ENCODE data around the gene ATG7. TPM values are rescaled to one million over a fixed set of nuclear protein-coding genes. Genes with fewer than 3 reads are reported as not detected.

The ATG7 gene
- total RNA-seq, 1 experiment from 2014 or later = 56.1 TPM

DNA sequence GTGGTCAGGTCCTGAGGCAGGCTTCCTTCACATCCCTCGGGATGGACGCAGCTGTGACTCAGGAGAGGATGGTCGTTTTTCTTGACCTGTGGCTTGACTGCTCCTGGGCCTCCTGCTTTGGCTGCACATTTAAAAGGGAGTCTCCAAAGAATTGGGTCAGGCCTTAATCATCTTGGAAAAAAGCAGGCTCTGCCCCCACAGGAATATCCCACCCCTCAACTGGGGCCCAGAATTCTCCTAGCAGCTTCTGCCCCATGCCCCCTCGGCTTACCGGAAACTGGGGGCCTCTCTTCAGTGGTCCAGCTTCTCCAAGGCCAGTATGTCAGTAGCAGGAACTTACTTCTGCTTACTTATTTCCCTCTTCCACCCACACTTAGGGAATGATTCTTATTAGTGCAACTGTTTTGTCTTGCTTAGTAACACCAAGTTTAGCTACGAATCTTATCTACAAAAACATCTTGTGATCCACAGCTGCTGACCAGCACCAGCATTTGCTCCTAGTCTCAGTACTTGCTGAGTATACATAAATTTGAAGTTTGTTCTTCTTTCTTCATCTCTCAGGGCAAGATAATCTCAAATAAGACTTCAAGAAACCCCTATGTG lies 35.7 kb downstream of the ATG7 start:
- H3K27ac ChIP-seq = no peak overlapping the region
- H3K36me3 ChIP-seq (ENCODE audit: low read depth) = peaks cover 55% of the 10 kb centered on the region
- no peaks in the 10 kb centered on the region for H3K9me2 ChIP-seq (ENCODE audit: insufficient read depth)
- intact Hi-C loops (cut with micrococcal nuclease; ENCODE audit: unreplicated experiment) = loop anchor here (5.0 kb wide), 1 partner anchor 71 kb away; no protein-coding TSS in a partner anchor
- H3K79me2 ChIP-seq (ENCODE audit: low read depth) = no peaks in the 10 kb centered on the region; the same call in 1 of the 2 replicates
- H3K4me1 ChIP-seq (replicated peaks; ENCODE audit: insufficient read depth) = peaks cover 15% of the 10 kb centered on the region
- BruUV-seq (replicated peaks) = no TSS peak
- POLR2A ChIA-PET (ENCODE audit: unreplicated experiment) = no interaction called here
- DNase-seq = no peak
- H4K20me1 ChIP-seq (ENCODE audit: insufficient read depth) = no peaks in the 10 kb centered on the region
- TF ChIP-seq, protein P1, sequence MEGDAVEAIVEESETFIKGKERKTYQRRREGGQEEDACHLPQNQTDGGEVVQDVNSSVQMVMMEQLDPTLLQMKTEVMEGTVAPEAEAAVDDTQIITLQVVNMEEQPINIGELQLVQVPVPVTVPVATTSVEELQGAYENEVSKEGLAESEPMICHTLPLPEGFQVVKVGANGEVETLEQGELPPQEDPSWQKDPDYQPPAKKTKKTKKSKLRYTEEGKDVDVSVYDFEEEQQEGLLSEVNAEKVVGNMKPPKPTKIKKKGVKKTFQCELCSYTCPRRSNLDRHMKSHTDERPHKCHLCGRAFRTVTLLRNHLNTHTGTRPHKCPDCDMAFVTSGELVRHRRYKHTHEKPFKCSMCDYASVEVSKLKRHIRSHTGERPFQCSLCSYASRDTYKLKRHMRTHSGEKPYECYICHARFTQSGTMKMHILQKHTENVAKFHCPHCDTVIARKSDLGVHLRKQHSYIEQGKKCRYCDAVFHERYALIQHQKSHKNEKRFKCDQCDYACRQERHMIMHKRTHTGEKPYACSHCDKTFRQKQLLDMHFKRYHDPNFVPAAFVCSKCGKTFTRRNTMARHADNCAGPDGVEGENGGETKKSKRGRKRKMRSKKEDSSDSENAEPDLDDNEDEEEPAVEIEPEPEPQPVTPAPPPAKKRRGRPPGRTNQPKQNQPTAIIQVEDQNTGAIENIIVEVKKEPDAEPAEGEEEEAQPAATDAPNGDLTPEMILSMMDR (conservative IDR thresholded peaks at IDR 0.05) = no peak
- TF ChIP-seq EZH2 (IDR thresholded peaks at IDR 0.05; ENCODE audit: low read depth) = no peak
- CTCF ChIA-PET = no interaction called here
- H3F3A ChIP-seq (ENCODE audit: insufficient read depth, low read depth) = no peaks in the 10 kb centered on the region; the same call in 1 of the 2 replicates
- H2AFZ ChIP-seq = no peak overlapping the region
- H3K27me3 ChIP-seq (ENCODE audit: insufficient read depth, low read depth) = no peaks in the 10 kb centered on the region
- no peak overlapping the region for H3K4me2 ChIP-seq
- H3K4me3 ChIP-seq = no peak overlapping the region
- H3K9me3 ChIP-seq (ENCODE audit: insufficient read depth, low read depth) = no peaks in the 10 kb centered on the region

- no TSS peak for BruUV-seq (replicated peaks)
- intact Hi-C loops (cut with micrococcal nuclease; ENCODE audit: unreplicated experiment) = no loop called here
- no peak for DNase-seq
- Histone ChIP-seq H2AFZ (no peak overlapping the region), H3K27me3 (ENCODE audit: insufficient read depth, low read depth) (no peaks in the 10 kb centered on the region), H3K9me2 (ENCODE audit: insufficient read depth) (no peaks in the 10 kb centered on the region), H4K20me1 (ENCODE audit: insufficient read depth) (no peaks in the 10 kb centered on the region), H3F3A (ENCODE audit: insufficient read depth, low read depth) (no peaks in the 10 kb centered on the region), H3K79me2 (ENCODE audit: low read depth) (no peaks in the 10 kb centered on the region; the same call in 1 of the 2 replicates), H3K9me3 (ENCODE audit: insufficient read depth, low read depth) (no peaks in the 10 kb centered on the region), H3K27ac (no peak overlapping the region), H3K36me3 (ENCODE audit: low read depth) (peaks cover 53% of the 10 kb centered on the region), H3K4me3 (no peak overlapping the region), H3K4me1 (replicated peaks; ENCODE audit: insufficient read depth) (peaks cover 6% of the 10 kb centered on the region), H3K4me2 (no peak overlapping the region)
- ChIA-PET CTCF (no interaction called here), POLR2A (ENCODE audit: unreplicated experiment) (no interaction called here)
- TF ChIP-seq, protein P1 (conservative IDR thresholded peaks at IDR 0.05) = no peak
- no peak for TF ChIP-seq EZH2 (IDR thresholded peaks at IDR 0.05; ENCODE audit: low read depth)
These were observed 38.1 kb downstream of the ATG7 start for GRCh38 chr3:11310258-11310657.

GRCh38 chr3:11312166-11312565 lies 40.0 kb downstream of the ATG7 start:
- no peak for DNase-seq
- CTCF ChIA-PET = no interaction called here
- peaks cover 52% of the 10 kb centered on the region for H3K36me3 ChIP-seq (ENCODE audit: low read depth)
- H3K27ac ChIP-seq = no peak overlapping the region
- TF ChIP-seq EZH2 (IDR thresholded peaks at IDR 0.05; ENCODE audit: low read depth) = no peak
- TF ChIP-seq, protein P1 (conservative IDR thresholded peaks at IDR 0.05) = no peak
- intact Hi-C loops (cut with micrococcal nuclease; ENCODE audit: unreplicated experiment) = no loop called here
- no TSS peak for BruUV-seq (replicated peaks)
- H2AFZ ChIP-seq = no peak overlapping the region
- H3K79me2 ChIP-seq (ENCODE audit: low read depth) = no peaks in the 10 kb centered on the region
- H3K27me3 ChIP-seq (ENCODE audit: insufficient read depth, low read depth) = no peaks in the 10 kb centered on the region
- no peaks in the 10 kb centered on the region for H3K4me1 ChIP-seq (replicated peaks; ENCODE audit: insufficient read depth)
- no peaks in the 10 kb centered on the region for H4K20me1 ChIP-seq (ENCODE audit: insufficient read depth)
- no peak overlapping the region for H3K4me3 ChIP-seq
- no peak overlapping the region for H3K4me2 ChIP-seq
- H3F3A ChIP-seq (ENCODE audit: insufficient read depth, low read depth) = no peaks in the 10 kb centered on the region
- no peaks in the 10 kb centered on the region for H3K9me2 ChIP-seq (ENCODE audit: insufficient read depth)
- H3K9me3 ChIP-seq (ENCODE audit: insufficient read depth, low read depth) = no peaks in the 10 kb centered on the region
- POLR2A ChIA-PET (ENCODE audit: unreplicated experiment) = interaction anchor here (0.6 to 0.7 kb wide), 2 partner anchors 7 to 22 kb away, joined by 3 to 4 read pairs; no protein-coding TSS in a partner anchor

Data from PC-9 (cell line).